Stimulated activated CD4-positive, alpha-beta T cell treated with anti-CD3 and anti-CD28 coated beads, Interleukin-4, amount 100 ng/mL, for 48 hours (primary cell): ENCODE data around the gene ZNF738.
"Not testable (repeated sequence)": the region's sequence is repeated elsewhere in the genome, so short reads cannot be mapped to it uniquely, and the experiment has no call there.

Source experiments
- DNase-seq, 2 donors: peaks; one replicate each; pipeline ENCODE4 v3.0.0-alpha.2; 2020; ENCODE audit warnings: low read depth in 2 of 2

The ZNF738 gene

DNA sequence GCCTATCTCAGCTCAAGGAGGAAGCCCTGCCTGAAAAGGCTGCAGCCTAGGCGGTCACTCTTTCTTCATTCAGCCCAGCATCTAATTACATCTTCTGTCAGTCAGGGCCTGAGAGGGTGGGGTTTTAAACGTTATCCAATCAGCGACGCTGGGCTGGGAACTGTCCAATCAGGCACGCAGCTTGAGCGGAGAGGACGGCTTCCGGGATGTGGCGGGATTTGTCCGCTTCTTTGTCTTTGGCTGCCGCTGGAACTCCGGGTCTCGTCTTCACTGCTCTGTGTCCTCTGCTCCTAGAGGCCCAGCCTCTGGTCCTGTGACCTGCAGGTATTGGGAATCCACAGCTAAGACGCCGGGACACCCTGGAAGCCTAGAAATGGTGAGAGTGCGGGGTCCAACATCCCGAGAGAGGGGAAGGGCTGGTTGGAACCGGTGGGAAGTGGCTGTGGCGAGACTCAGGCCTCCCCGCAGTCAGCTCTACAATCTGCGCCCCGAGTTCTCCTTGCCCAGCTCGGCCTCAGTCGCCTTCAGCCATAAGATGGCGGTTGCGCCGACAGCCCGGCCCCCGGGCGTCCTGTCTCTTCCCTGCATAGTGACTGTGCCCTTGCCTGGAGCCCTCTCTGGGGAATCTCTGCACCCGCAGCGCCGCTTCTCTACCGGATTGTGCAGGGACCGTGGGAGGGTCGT, at the start of gene ZNF738:
TSS of gene ZNF738 (plus strand) at position 233 of the 684 bp plus-strand sequence. CDS start at position 374, 141 bp downstream.
- peak; percentile 67 to 83 for DNase-seq

- not testable (repeated sequence) for DNase-seq
Measured at GRCh38 chr19:21312807-21313206, 46.0 kb upstream of the ZNF738 start.

DNA sequence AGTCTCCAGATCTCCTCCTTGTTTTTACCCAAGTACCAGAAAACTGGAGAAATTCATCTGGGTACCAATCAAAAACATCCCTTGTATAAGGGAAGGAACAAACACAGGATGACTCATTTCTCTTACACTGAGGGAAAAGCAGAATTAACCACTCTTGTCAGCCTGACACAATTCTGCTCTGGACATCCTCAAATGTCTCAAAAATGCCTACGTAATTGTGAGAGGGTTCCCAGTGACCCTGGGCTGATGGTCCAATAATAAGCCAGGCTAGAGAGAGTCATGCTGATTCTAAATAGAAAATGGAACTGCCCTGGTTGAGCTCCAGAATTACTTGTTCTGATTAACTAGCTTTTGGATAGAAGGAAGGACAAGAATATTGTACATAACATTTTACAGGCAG, 44.1 kb upstream of the ZNF738 start:
- no peak for DNase-seq

DNA sequence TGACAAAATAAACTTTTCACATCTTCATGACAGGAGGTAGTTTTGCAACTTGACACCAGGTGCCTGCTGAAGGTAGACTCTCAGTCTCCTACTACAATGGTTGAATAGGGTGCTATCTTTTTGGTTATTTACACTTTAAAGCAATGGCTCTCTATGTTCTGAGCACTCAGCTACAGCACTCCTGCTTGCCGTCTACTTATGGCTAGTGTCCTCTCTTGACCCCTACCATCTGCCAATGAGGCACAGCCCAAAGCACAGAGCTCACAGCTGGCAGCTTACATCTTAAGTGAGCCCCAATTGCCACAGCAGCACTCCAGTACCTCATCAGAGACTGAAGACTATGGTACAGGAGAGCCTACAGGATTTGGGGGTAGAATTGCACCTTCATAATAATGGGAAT, 41.0 kb upstream of the ZNF738 start:
- no peak for DNase-seq

- no peak for DNase-seq
Measured at GRCh38 chr19:21321134-21321533, 37.7 kb upstream of the ZNF738 start.

DNA sequence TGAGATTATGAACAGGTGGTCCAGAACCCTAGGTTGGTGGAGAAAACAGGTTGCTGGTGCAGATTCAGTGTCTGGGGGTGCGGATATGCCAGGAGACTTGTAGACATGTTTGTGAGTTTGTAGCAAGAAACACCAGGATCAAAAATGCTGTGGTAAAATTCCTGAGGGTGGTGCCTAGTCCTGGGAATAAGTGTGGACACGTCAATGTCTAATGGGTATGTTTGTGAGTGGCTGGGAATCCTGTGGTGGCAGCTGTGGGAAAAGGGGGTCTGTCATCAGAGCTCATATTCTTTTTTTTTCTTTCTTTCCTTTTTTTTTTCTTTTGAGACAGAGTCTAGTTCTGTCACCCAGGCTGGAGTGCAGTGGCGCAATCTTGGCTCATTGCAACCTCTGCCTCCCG, 36.8 kb upstream of the ZNF738 start:
- no peak for DNase-seq

DNA sequence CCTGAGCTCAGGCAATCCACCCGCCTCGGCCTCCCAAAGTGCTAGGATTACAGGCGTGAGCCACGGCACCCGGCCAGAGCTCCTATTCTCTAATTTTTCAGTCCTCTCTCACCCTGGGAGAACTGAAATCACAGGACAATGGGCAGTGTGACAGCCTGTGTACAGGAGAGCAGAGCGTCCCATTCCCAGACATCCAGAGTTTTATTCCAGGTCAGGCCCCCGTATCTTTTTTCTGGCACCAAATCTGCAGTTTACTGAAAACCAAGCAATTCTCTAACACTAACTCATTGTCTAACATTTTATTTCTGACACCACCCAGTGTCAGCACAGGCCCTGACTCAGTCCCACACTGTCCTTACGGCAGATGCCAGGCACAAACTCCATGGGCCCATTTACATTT, 36.3 kb upstream of the ZNF738 start:
- DNase-seq, result no peak

DNA sequence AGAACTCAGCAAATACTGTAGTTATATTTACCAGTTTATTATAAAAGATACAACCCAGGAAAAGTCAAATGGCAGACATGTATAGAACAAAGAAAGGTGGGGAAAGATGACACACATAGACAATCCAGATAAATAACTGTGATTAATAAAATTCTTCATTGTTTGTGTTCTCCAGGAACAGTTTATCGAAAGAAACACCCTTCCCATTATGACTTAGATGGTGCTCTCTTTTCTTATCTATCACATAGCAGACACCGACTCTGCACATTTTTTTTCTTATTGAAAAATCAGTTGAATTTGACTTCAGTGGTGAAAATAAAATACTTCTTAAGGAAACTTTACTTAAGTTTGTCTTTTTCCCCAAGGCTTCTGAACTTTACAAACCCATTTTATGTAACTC, 35.8 kb upstream of the ZNF738 start:
- no peak for DNase-seq

GRCh38 chr19:21326169-21326568, 32.6 kb upstream of the ZNF738 start:
- no peak for DNase-seq

- DNase-seq, result no peak
Measured at GRCh38 chr19:21328406-21328805, 30.4 kb upstream of the ZNF738 start.

- peak; percentile 64 to 73 for DNase-seq
Measured at GRCh38 chr19:21328885-21329605, 29.8 kb upstream of the ZNF738 start, which contains the start of gene ZNF708. ZNF708 (minus strand) TSS chr19:21329410; CDS start chr19:21329212, 198 bp downstream.

- DNase-seq, result no peak
Measured at GRCh38 chr19:21335721-21336120, 23.1 kb upstream of the ZNF738 start.

- not testable (repeated sequence) for DNase-seq
Measured at GRCh38 chr19:21344841-21345240, 14.0 kb upstream of the ZNF738 start.

DNA sequence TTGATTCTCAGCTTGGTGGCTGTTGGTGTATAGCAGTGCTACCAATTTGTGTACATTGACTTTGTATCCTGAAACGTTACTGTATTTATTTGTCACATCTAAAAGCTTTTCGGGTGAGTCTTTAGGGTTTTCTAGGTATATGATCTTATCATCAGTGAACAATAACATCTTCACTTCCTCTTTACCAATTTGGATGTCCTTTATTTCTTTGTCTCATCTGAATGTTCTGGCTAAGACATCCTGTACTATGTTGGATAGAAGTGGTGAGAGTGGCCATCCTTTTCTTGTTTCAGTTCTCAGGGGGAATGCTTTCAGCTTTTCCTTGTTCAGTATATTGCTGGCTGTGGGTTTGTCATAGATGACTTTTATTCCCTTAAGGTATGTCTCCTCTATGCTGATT, 6.0 kb upstream of the ZNF738 start:
- no peak for DNase-seq

GRCh38 chr19:21362291-21362690, 3.5 kb downstream of the ZNF738 start:
- DNase-seq, result no peak

DNA sequence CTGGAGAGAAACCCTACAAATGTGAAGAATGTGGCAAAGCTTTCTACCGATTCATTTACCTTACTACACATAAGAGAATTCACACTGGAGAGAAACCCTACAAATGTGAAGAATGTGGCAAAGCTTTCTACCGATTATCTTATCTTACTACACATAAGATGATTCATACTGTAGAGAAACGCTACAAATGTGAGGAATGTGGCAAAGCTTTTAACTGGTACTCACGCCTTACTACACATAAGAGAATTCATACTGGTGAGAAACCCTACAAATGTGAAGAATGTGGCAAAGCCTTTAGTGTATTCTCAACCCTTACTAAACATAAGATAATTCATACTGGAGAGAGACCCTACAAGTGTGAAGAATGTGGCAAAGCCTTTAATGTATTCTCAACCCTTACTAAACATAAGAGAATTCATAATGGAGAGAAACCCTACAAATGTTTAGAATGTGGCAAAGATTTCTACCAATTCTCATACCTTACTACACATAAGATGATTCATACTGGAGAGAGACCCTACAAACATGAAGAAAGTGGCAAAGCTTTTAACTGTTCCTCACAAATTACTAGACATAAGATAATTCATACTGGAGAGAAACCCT, 25.3 kb downstream of the ZNF738 start:
- no peak for DNase-seq

GRCh38 chr19:21396121-21396520, 37.3 kb downstream of the ZNF738 start:
- DNase-seq, result no peak

DNA sequence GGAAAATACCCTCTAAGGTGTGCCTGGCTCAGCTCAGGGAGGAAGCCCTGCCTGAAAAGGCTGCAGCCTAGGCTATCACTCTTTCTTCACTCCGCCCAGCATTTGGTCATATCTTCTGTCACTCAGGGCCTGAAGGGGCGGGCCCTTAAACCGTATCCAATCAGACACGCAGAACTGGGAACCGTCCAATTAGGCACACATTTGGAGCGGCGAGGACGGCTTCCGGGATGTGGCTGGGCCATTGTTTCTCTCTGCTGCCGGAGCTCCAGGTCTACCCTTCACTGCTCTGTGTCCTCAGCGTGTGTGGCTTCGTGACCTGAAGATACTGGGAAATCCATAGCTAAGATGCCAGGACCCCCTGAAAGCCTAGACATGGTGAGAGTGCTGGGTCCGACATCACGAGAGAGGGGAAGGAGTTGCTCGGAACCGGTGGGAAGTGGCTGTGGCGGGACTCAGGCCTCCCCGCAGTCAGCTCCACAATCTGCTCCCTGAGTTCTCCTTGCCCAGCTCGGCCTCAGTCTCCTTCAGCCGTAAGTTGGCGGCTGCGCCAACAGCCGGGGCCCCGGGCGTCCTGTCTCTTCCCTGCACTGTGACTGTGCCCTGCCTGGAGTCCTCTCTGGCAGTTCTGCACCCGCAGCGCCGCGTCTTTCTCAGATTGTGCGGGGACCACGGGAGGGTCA, 38.2 kb downstream of the ZNF738 start, which contains the start of gene ZNF493:
TSS of gene ZNF493 (plus strand) at position 241 of the 680 bp plus-strand sequence. CDS start at position 346, 105 bp downstream.
- DNase-seq, result peak; percentile 75 to 87

- no peak for DNase-seq
Measured at GRCh38 chr19:21398851-21399250, 40.1 kb downstream of the ZNF738 start.

- no peak for DNase-seq
Measured at GRCh38 chr19:21402303-21402985, 43.6 kb downstream of the ZNF738 start.

DNA sequence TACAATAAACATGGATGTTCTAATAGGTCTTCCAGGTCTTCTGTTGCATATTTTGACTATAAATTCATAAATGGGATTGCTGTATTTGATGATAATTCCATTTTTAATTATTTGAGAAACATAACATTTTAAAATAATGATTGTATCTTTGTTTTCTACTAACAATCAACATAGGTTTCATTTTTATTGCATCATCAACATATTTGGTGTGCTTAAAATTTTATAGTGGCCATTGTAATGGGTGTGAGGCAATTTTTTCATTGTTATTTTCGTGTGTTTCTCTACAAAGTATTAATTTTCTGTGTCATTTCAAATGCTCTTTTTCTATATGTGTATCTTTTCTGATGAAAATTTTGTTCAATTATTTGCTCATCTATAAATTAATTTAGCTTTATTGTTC, 51.4 kb downstream of the ZNF738 start:
- no peak for DNase-seq

DNA sequence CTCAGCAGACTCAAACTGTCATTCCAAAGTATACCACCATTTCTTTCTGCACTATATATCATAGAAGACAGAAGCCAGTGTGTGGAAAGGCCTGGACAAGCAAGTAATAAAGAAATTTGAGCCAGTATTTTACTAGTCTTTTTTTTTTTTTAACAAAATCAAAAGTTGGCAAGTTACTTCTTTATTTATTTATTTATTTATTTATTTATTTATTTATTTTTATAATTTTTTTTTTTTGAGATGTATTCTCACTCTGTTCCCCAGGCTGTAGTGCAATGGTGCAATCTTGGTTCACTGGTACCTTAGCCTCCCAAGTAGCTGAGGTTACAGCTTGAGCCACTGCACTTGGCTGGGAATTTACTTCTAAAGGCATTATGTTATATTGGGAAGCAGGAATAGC, 63.4 kb downstream of the ZNF738 start:
- no peak for DNase-seq
